Activated naive CD8-positive, alpha-beta T cell treated with anti-CD3 and anti-CD28 coated beads, Interleukin-2, amount 50 U/mL, for 24 hours (primary cell): ENCODE measurements around the gene HSF4.
"Not testable (repeated sequence)": the region's sequence is repeated elsewhere in the genome, so short reads cannot be mapped to it uniquely, and the experiment has no call there.

Experiments
- ATAC-seq: fragments of 150-1000 bp; cut with Tn5 transposase; one replicate; pipeline ENCODE4 v1.10.0; 2021
- DNase-seq: peaks from one replicate; pipeline ENCODE4 v3.0.0; 2021
- H3K27ac Mint-ChIP-seq: one replicate; pipeline ENCODE4 v1.8.0; 2021; ENCODE audit warnings: mild to moderate bottlenecking, mixed read lengths
- H3K27me3 Mint-ChIP-seq: one replicate; pipeline ENCODE4 v1.8.0; 2021; ENCODE audit warnings: mixed read lengths
- H3K36me3 Mint-ChIP-seq: one replicate; pipeline ENCODE4 v1.8.0; 2021; ENCODE audit warnings: low read depth, mixed read lengths
- H3K4me1 Mint-ChIP-seq: one replicate; pipeline ENCODE4 v1.8.0; 2021; ENCODE audit warnings: mixed read lengths
- H3K4me3 Mint-ChIP-seq: one replicate; pipeline ENCODE4 v1.8.0; 2021; ENCODE audit warnings: mild to moderate bottlenecking, moderate library complexity, mixed read lengths
- H3K9me3 Mint-ChIP-seq: one replicate; pipeline ENCODE4 v1.8.0; 2021; ENCODE audit warnings: mixed read lengths

HSF4 gene, protein sequence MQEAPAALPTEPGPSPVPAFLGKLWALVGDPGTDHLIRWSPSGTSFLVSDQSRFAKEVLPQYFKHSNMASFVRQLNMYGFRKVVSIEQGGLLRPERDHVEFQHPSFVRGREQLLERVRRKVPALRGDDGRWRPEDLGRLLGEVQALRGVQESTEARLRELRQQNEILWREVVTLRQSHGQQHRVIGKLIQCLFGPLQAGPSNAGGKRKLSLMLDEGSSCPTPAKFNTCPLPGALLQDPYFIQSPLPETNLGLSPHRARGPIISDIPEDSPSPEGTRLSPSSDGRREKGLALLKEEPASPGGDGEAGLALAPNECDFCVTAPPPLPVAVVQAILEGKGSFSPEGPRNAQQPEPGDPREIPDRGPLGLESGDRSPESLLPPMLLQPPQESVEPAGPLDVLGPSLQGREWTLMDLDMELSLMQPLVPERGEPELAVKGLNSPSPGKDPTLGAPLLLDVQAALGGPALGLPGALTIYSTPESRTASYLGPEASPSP

DNA sequence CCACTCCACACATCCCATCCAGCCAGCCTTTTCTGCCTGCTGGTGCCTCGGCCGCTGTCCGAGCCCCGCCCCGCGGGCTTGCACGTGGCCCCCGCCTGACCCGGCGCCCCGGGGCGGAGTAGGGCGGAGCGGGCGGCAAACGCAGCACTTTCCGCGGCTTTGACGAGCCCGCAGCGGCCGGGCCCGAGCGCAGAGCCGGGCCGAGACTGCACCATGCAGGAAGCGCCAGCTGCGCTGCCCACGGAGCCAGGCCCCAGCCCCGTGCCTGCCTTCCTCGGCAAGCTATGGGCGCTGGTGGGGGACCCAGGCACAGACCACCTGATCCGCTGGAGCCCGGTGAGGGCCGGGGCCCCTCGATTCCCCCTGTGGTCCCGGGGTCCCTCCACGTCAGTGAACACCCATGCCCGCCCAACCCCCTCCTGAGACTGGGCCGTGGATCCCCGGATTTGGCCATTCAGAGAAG lies at the start of gene HSF4:
Gene HSF4 (plus strand): TSS at position 147 of the 463 bp plus-strand sequence. CDS start 67 bp downstream, at position 214.
- no peak for DNase-seq
- ATAC-seq = no peak
- no peak within 1 kb of the TSS for H3K27ac Mint-ChIP-seq
- H3K4me1 Mint-ChIP-seq = peaks cover 33% of the 10 kb centered on the region
- no peak within 1 kb of the TSS for H3K4me3 Mint-ChIP-seq
- H3K36me3 Mint-ChIP-seq = peaks cover 4% of the 10 kb centered on the region
- peaks cover 62% of the 10 kb centered on the region for H3K27me3 Mint-ChIP-seq
- no peaks in the 10 kb centered on the region for H3K9me3 Mint-ChIP-seq

- no peak for DNase-seq
- Mint-ChIP-seq H3K27me3 (no peaks in the 10 kb centered on the region), H3K9me3 (no peaks in the 10 kb centered on the region), H3K27ac (no peak overlapping the region), H3K4me3 (no peak overlapping the region), H3K36me3 (peaks cover 2% of the 10 kb centered on the region), H3K4me1 (peaks cover 27% of the 10 kb centered on the region)
- ATAC-seq = no peak
Measured at GRCh38 chr16:67114793-67115192, 49.8 kb upstream of the HSF4 start.

DNA sequence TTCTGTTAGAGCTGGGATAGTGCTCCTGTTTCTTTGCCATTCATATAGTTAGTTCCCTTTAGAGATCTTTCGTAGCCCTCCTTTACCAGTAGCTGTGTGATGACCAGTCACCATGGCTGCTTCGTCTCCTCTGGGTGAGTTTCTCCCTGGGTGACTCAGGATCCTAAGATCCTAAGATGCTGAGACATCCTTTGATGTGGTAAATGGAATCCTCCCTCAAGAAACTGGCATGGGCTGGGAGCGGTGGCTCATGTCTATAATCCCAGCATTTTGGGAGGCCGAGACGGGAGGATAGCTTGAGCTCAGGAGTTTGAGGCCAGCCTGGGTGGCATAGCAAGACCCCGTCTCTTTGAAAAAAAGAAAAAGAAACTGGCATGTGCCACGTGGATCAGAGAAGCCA lies 48.9 kb upstream of the HSF4 start:
- Mint-ChIP-seq H3K36me3 (peaks cover 3% of the 10 kb centered on the region), H3K4me3 (no peak overlapping the region), H3K4me1 (peaks cover 21% of the 10 kb centered on the region), H3K27ac (no peak overlapping the region), H3K27me3 (no peaks in the 10 kb centered on the region), H3K9me3 (no peaks in the 10 kb centered on the region)
- ATAC-seq = no peak
- DNase-seq = no peak

DNA sequence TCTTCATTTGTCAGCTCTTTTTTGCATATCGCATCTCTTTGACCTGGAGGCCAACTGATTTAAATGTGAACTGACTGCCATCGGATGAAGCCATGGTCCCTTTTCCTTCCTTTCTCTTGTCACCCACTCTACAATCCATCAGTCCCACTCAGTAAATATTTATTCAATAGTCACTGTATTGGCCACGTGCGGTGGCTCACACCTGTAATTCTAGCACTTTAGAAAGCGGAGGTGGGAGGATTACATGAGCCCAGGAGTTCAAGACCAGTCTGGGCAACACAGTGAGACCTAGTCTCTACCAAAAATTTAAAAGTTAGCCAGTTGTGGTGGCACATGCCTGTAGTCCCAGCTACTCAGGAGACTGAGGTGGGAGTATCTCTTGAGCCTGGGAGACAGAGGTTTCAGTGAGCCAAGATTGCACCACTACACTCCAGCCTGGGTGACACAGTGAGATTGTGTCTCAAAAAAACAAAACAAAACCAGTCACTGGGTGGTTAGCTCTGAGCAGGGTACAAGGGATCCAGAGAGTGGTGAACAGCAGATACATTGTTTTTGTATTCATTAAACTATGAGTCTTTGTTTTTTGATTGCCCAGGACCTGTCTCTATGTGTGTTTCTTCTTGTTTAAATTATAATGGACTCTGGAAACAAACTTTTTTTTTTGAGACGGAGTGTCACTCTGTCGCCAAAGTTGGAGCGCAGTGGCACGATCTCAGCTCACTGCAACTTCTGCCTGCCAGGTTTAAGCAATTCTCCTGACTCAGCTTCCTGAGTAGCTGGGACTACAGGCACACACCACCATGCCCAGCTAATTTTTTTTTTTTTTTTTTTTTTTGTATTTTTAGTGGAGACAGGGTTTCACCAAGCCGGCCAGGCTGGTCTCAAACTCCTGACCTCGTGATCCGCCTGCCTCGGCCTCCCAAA lies 47.9 kb upstream of the HSF4 start:
- ATAC-seq (no peak), DNase-seq (no peak)
- peaks cover 11% of the 10 kb centered on the region for H3K4me1 Mint-ChIP-seq
- no peak overlapping the region for H3K27ac Mint-ChIP-seq
- H3K36me3 Mint-ChIP-seq = peaks cover 6% of the 10 kb centered on the region
- no peaks in the 10 kb centered on the region for H3K9me3 Mint-ChIP-seq
- H3K27me3 Mint-ChIP-seq = no peaks in the 10 kb centered on the region
- no peak overlapping the region for H3K4me3 Mint-ChIP-seq

GRCh38 chr16:67117716-67118115 lies 46.8 kb upstream of the HSF4 start:
- Mint-ChIP-seq H3K4me3 (no peak overlapping the region), H3K27me3 (no peaks in the 10 kb centered on the region), H3K9me3 (no peaks in the 10 kb centered on the region), H3K36me3 (peaks cover 11% of the 10 kb centered on the region), H3K4me1 (peaks cover under 1% of the 10 kb centered on the region), H3K27ac (no peak overlapping the region)
- DNase-seq (no peak), ATAC-seq (no peak)

DNA sequence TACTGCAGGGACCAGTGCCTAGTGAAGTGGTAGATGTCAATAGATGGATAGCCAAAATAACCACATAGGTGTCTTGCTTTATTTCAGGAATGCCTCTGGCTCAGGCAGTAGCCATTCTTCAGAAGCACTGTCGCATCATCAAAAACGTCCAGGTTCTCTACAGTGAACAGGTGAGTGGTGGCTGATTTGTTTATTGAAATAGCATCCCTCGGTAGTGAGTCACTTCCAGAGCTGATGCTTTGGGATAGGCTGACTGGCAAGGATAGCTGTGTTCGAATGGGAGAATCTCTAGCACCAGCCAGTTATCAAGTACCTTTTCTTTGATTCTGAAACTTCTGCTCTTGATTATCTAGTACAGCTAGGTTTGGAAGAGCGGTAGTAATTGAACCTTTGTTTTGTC lies 44.5 kb upstream of the HSF4 start:
- H3K27me3 Mint-ChIP-seq = no peaks in the 10 kb centered on the region
- DNase-seq (no peak), ATAC-seq (no peak)
- peaks cover 23% of the 10 kb centered on the region for H3K36me3 Mint-ChIP-seq
- H3K9me3 Mint-ChIP-seq = no peaks in the 10 kb centered on the region
- no peaks in the 10 kb centered on the region for H3K4me1 Mint-ChIP-seq
- no peak overlapping the region for H3K4me3 Mint-ChIP-seq
- H3K27ac Mint-ChIP-seq = no peak overlapping the region

- ATAC-seq, H3K4me1 Mint-ChIP-seq, H3K4me3 Mint-ChIP-seq, DNase-seq, H3K27me3 Mint-ChIP-seq, H3K27ac Mint-ChIP-seq, H3K9me3 Mint-ChIP-seq: not testable (repeated sequence)
- peaks cover 29% of the 10 kb centered on the region for H3K36me3 Mint-ChIP-seq
Measured at GRCh38 chr16:67122799-67123198, 41.7 kb upstream of the HSF4 start.

- Mint-ChIP-seq H3K27ac (no peak overlapping the region), H3K4me3 (no peak overlapping the region), H3K9me3 (no peaks in the 10 kb centered on the region), H3K27me3 (no peaks in the 10 kb centered on the region), H3K36me3 (peaks cover 32% of the 10 kb centered on the region), H3K4me1 (no peaks in the 10 kb centered on the region)
- no peak for ATAC-seq
- DNase-seq = no peak
Measured at GRCh38 chr16:67128417-67128816, 36.1 kb upstream of the HSF4 start.

GRCh38 chr16:67128887-67129286 lies 35.7 kb upstream of the HSF4 start:
- no peak overlapping the region for H3K4me3 Mint-ChIP-seq
- no peaks in the 10 kb centered on the region for H3K9me3 Mint-ChIP-seq
- H3K27ac Mint-ChIP-seq = no peak overlapping the region
- ATAC-seq (no peak), DNase-seq (no peak)
- peaks cover 27% of the 10 kb centered on the region for H3K36me3 Mint-ChIP-seq
- no peaks in the 10 kb centered on the region for H3K27me3 Mint-ChIP-seq
- no peaks in the 10 kb centered on the region for H3K4me1 Mint-ChIP-seq

DNA sequence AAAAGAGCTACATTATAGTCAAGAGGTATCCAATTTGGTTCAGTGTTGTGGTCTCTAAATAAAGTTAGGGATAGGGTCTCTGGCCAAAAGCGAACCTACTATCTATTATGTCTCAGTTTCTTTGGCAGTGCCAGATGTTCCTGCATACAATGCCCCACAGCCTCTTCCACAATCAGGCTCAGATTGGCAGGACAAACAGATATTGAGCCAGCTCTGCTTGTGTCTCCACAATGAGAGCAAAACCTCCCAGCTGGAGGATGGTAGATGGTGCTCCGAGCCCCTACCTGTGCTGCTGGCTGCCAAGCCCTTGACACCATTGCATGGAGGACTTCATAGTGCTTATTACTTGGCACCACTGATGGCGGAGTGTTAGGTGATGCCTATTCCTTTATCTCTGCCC lies 35.1 kb upstream of the HSF4 start:
- Mint-ChIP-seq H3K4me1 (no peaks in the 10 kb centered on the region), H3K36me3 (peaks cover 26% of the 10 kb centered on the region), H3K27me3 (no peaks in the 10 kb centered on the region), H3K27ac (no peak overlapping the region), H3K4me3 (no peak overlapping the region), H3K9me3 (no peaks in the 10 kb centered on the region)
- no peak for ATAC-seq
- no peak for DNase-seq

DNA sequence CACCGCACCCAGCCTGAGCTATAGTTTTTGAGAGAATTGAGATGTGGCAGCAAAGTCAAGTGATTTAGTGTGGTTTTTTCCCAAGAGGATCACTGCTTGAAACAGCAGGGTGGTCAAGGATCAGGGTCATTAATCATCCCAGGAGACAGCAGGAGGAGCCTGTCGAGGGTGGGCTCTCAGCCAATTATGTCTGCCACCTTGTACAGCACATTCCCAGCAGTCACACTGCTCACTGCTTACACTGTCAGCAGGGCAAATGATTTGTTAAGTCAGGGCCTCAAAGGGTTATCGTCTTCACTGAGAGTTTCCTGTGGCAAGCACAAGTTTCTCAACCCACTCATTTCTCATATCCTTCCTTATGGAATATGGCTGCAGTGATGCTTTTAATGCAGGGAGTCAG lies 26.9 kb upstream of the HSF4 start:
- H3K27ac Mint-ChIP-seq = no peak overlapping the region
- H3K9me3 Mint-ChIP-seq = no peaks in the 10 kb centered on the region
- ATAC-seq (no peak), DNase-seq (no peak)
- H3K4me3 Mint-ChIP-seq = no peak overlapping the region
- H3K4me1 Mint-ChIP-seq = no peaks in the 10 kb centered on the region
- peaks cover 65% of the 10 kb centered on the region for H3K36me3 Mint-ChIP-seq
- no peaks in the 10 kb centered on the region for H3K27me3 Mint-ChIP-seq

DNA sequence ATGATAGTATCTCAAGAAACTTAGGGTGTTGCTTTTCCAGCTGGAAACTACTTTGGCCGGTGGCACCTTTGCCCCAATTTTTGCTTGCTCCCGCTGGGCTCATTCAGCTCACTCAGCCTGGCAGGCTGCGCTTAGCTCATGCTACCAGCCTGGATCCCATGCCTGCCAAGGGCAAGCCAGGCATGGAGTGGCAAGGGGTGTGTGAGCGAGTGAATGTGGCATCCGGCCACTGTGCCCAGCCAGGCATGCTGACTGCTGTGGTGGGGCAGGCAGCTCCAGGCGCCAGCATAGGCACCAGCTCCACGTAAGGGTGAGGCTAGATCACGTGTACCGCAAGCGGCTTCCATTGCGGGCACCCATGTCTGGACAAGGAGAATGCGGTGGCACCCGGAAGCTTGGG lies 23.2 kb upstream of the HSF4 start:
- no peaks in the 10 kb centered on the region for H3K4me1 Mint-ChIP-seq
- H3K9me3 Mint-ChIP-seq = no peaks in the 10 kb centered on the region
- ATAC-seq = no peak
- DNase-seq = no peak
- no peaks in the 10 kb centered on the region for H3K27me3 Mint-ChIP-seq
- peaks cover 62% of the 10 kb centered on the region for H3K36me3 Mint-ChIP-seq
- no peak overlapping the region for H3K4me3 Mint-ChIP-seq
- no peak overlapping the region for H3K27ac Mint-ChIP-seq

- H3K4me1 Mint-ChIP-seq = no peaks in the 10 kb centered on the region
- no peaks in the 10 kb centered on the region for H3K9me3 Mint-ChIP-seq
- ATAC-seq = no peak
- H3K36me3 Mint-ChIP-seq = peaks cover 59% of the 10 kb centered on the region
- H3K27ac Mint-ChIP-seq = no peak overlapping the region
- H3K27me3 Mint-ChIP-seq = no peaks in the 10 kb centered on the region
- no peak for DNase-seq
- H3K4me3 Mint-ChIP-seq = no peak overlapping the region
Measured at GRCh38 chr16:67142342-67142741, 22.2 kb upstream of the HSF4 start.

DNA sequence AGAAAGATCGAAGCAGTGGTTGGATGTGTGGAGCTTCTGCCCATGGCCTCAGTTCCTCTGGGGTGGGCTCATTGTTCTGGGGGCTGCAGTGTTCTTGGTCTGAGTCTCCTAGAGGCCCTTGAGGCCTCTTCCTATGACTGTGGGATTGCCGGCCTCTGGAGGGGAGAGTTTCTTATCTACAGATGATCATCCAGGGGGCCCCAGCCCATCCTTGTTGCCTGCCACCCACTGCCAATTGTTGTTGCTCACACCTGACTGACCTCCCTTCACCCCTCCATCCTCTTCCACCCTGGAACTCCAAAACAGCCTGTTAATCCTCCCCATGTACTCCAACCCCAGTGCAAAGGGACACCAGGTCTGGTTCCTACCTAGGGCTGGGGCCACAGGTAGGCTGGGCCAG lies 19.6 kb upstream of the HSF4 start:
- Mint-ChIP-seq H3K4me1 (peaks cover 5% of the 10 kb centered on the region), H3K36me3 (peaks cover 54% of the 10 kb centered on the region), H3K4me3 (no peak overlapping the region), H3K27ac (no peak overlapping the region), H3K9me3 (no peaks in the 10 kb centered on the region), H3K27me3 (peaks cover 1% of the 10 kb centered on the region)
- ATAC-seq (no peak), DNase-seq (no peak)

GRCh38 chr16:67145746-67146145 lies 18.8 kb upstream of the HSF4 start:
- Mint-ChIP-seq H3K4me3 (no peak overlapping the region), H3K9me3 (no peaks in the 10 kb centered on the region), H3K27me3 (peaks cover 1% of the 10 kb centered on the region), H3K36me3 (peaks cover 45% of the 10 kb centered on the region), H3K27ac (no peak overlapping the region), H3K4me1 (peaks cover 5% of the 10 kb centered on the region)
- ATAC-seq (no peak), DNase-seq (no peak)
